ENCODE data around the gene PTPN4. TPM values are rescaled to one million over a fixed set of nuclear protein-coding genes. Genes with fewer than 3 reads are reported as not detected.

Gene PTPN4
- total and polyA plus RNA-seq, 10 of the 15 experiments (the other 5 are each of a cell fraction or from before 2014, with no cell fraction given) = 5.0 to 29.7 (median 23.7) TPM

DNA sequence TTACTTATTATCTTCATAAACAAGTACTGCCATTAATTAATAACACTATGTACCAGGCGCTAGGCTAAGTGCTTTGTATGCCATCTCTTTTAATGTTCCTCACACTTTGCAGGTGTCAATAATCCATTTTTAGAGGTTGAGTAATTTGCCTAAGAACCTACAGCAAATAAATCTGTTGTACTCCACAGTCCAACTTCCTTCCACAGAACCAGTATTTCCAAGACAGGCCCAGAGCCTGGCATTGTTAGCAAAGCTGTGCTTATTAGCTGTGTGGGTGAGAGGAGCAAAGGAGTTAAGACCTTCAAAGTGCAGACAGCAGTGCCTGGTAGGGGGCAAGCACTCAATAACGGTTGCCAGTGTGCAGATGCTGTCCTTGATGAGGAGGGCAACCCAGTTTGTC lies 14.2 kb upstream of the PTPN4 start:
- BruUV-seq (replicated peaks) = no TSS peak

DNA sequence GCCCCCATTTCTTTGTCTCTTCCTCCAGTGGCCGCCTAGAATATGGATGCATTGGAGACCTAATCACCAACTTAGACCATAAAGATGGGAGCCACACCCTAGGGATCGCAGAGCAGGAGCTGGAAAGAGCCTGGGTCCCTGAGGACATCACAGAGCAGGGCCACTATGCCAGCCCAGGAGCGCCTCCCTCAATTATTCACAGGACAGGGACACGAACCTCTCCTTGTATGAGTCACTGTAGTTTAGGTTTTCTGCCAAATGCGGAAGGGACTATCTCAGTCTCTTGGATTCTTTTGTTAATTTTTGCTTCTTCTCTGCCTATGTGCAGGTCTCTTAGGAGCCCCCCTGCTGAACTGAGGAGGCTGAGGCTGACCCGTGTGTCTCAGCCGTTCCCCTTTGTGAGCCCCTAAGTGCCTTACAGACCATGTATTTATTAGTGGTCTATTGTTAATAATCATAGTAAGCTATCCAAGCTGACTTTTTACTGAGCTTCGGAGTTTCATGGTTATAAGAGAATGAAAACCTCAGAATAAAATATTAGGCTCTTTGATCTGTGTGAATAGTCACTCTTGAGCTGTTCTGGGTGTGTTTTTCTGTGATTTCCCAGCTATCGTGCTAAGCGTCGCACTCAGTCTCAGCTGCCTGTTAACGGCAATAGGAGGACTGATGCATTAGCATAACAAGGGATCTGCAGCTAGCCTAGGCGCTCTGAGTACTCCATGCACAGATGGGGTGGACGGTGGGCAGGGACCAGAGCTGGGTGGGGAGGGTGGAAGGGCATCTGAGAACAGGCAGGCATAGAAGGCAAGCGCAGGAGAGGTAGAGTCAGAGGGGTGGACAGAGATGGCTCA lies 12.7 kb upstream of the PTPN4 start:
- 38% methylated on average over 15 of the region's 15 CpGs for WGBS (ENCODE audit: insufficient coverage, insufficient replicate concordance, low lambda C conversion rate, missing lambda C conversion rate)
- no peaks in the 10 kb centered on the region for H4K20me1 ChIP-seq (ENCODE audit: control insufficient read depth, insufficient read depth)
- H3K27me3 ChIP-seq (replicated peaks in 1 of 2; ENCODE audit: control insufficient read depth in 2 of 2, insufficient read depth in 2 of 2, low read length in 1 of 2) = peaks cover 4 to 6% of the 10 kb centered on the region in 2 experiments; a peak in 1 of 4 replicates
- ATAC-seq (no peak), DNase-seq (ENCODE audit: low read depth, low spot score) (no peak), FAIRE-seq (no peak)
- no peaks in the 10 kb centered on the region for H3K36me3 ChIP-seq (ENCODE audit: control insufficient read depth in 2 of 2, insufficient read depth in 2 of 2, low read length in 1 of 2)
- no peak overlapping the region for H2AFZ ChIP-seq (ENCODE audit: control insufficient read depth, low read depth, low read length)
- ChIA-PET POLR2A (no interaction called here), CTCF (interaction anchor here (0.7 to 0.9 kb wide), 2 partner anchors 23 to 428 kb away, joined by 3 to 5 read pairs; no protein-coding TSS in a partner anchor), SMC1A (ENCODE audit: uncharacterized antibody, unreplicated experiment) (interaction anchor here (0.5 kb wide), 1 partner anchor 254 kb away, joined by 3 read pairs; no protein-coding TSS in a partner anchor), RAD21 (ENCODE audit: unreplicated experiment) (interaction anchor here (0.8 kb wide), 1 partner anchor 566 kb away, joined by 3 read pairs; no protein-coding TSS in a partner anchor)
- no peak overlapping the region for H3K4me2 ChIP-seq (ENCODE audit: control insufficient read depth, insufficient read depth)
- no peaks in the 10 kb centered on the region for H3K79me2 ChIP-seq (ENCODE audit: control insufficient read depth, insufficient read depth, low read length)
- no TSS peak for BruUV-seq (replicated peaks)
- intact Hi-C loops (cut with micrococcal nuclease; ENCODE audit: unreplicated experiment) = no loop called here
- in situ Hi-C loops (cut with MboI) = no loop called here
- no peak overlapping the region for H3K4me3 ChIP-seq
- H3K9ac ChIP-seq (ENCODE audit: control insufficient read depth, insufficient read depth, low read length) = no peak overlapping the region
- no peaks in the 10 kb centered on the region for H3K4me1 ChIP-seq (ENCODE audit: control insufficient read depth, insufficient read depth, low read length)
- no peaks in the 10 kb centered on the region for H3K9me3 ChIP-seq (replicated peaks; ENCODE audit: control insufficient read depth, insufficient read depth, low read length)
- H3K27ac ChIP-seq (ENCODE audit: control insufficient read depth, insufficient read depth) = no peak overlapping the region
- TF ChIP-seq, protein P1, sequence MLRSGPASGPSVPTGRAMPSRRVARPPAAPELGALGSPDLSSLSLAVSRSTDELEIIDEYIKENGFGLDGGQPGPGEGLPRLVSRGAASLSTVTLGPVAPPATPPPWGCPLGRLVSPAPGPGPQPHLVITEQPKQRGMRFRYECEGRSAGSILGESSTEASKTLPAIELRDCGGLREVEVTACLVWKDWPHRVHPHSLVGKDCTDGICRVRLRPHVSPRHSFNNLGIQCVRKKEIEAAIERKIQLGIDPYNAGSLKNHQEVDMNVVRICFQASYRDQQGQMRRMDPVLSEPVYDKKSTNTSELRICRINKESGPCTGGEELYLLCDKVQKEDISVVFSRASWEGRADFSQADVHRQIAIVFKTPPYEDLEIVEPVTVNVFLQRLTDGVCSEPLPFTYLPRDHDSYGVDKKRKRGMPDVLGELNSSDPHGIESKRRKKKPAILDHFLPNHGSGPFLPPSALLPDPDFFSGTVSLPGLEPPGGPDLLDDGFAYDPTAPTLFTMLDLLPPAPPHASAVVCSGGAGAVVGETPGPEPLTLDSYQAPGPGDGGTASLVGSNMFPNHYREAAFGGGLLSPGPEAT (IDR thresholded peaks at IDR 0.05; ENCODE audit: low read depth) = no peak
- TF ChIP-seq MTA3 (IDR thresholded peaks at IDR 0.05; ENCODE audit: borderline replicate concordance, low read length) (no peak), SIN3A (IDR thresholded peaks at IDR 0.05; ENCODE audit: low read depth, low read length) (no peak), ZSCAN29 (IDR thresholded peaks at IDR 0.05) (no peak), ZNF274 (IDR thresholded peaks at IDR 0.05; ENCODE audit: insufficient read depth, insufficient read length) (no peak), TARDBP (IDR thresholded peaks at IDR 0.05; ENCODE audit: borderline replicate concordance) (no peak)
- TF ChIP-seq, protein P2, sequence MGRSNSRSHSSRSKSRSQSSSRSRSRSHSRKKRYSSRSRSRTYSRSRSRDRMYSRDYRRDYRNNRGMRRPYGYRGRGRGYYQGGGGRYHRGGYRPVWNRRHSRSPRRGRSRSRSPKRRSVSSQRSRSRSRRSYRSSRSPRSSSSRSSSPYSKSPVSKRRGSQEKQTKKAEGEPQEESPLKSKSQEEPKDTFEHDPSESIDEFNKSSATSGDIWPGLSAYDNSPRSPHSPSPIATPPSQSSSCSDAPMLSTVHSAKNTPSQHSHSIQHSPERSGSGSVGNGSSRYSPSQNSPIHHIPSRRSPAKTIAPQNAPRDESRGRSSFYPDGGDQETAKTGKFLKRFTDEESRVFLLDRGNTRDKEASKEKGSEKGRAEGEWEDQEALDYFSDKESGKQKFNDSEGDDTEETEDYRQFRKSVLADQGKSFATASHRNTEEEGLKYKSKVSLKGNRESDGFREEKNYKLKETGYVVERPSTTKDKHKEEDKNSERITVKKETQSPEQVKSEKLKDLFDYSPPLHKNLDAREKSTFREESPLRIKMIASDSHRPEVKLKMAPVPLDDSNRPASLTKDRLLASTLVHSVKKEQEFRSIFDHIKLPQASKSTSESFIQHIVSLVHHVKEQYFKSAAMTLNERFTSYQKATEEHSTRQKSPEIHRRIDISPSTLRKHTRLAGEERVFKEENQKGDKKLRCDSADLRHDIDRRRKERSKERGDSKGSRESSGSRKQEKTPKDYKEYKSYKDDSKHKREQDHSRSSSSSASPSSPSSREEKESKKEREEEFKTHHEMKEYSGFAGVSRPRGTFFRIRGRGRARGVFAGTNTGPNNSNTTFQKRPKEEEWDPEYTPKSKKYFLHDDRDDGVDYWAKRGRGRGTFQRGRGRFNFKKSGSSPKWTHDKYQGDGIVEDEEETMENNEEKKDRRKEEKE (IDR thresholded peaks at IDR 0.05) = no peak

More for the DNA sequence above, 14.2 kb upstream of the PTPN4 start:
- in situ Hi-C loops (cut with MboI) (no loop called here), intact Hi-C loops (cut with micrococcal nuclease; ENCODE audit: unreplicated experiment) (no loop called here)
- H3K4me1 ChIP-seq (ENCODE audit: control insufficient read depth, insufficient read depth, low read length) = no peaks in the 10 kb centered on the region
- no peak for ATAC-seq
- no peak overlapping the region for H2AFZ ChIP-seq (ENCODE audit: control insufficient read depth, low read depth, low read length)
- ChIA-PET POLR2A (no interaction called here), CTCF (no interaction called here), SMC1A (ENCODE audit: uncharacterized antibody, unreplicated experiment) (interaction anchor here (1.0 kb wide), 1 partner anchor 429 kb away, joined by 3 read pairs; no protein-coding TSS in a partner anchor), RAD21 (ENCODE audit: unreplicated experiment) (no interaction called here)
- H3K9me3 ChIP-seq (replicated peaks; ENCODE audit: control insufficient read depth, insufficient read depth, low read length) = no peaks in the 10 kb centered on the region
- WGBS (ENCODE audit: insufficient coverage, insufficient replicate concordance, low lambda C conversion rate, missing lambda C conversion rate) = 24% methylated on average over 2 of the region's 2 CpGs
- peaks cover 4 to 6% of the 10 kb centered on the region in 2 experiments; a peak in 1 of 4 replicates for H3K27me3 ChIP-seq (replicated peaks in 1 of 2; ENCODE audit: control insufficient read depth in 2 of 2, insufficient read depth in 2 of 2, low read length in 1 of 2)
- DNase-seq (ENCODE audit: low read depth, low spot score) = no peak
- no peaks in the 10 kb centered on the region for H4K20me1 ChIP-seq (ENCODE audit: control insufficient read depth, insufficient read depth)
- no peaks in the 10 kb centered on the region for H3K36me3 ChIP-seq (ENCODE audit: control insufficient read depth in 2 of 2, insufficient read depth in 2 of 2, low read length in 1 of 2)
- FAIRE-seq = no peak
- H3K79me2 ChIP-seq (ENCODE audit: control insufficient read depth, insufficient read depth, low read length) = no peaks in the 10 kb centered on the region
- H3K4me2 ChIP-seq (ENCODE audit: control insufficient read depth, insufficient read depth) = no peak overlapping the region
- no peak for TF ChIP-seq WRNIP1 (IDR thresholded peaks at IDR 0.05; ENCODE audit: borderline replicate concordance, low read depth, low read length)
- no peak for TF ChIP-seq ZNF622 (IDR thresholded peaks at IDR 0.05)
- TF ChIP-seq, protein P3, sequence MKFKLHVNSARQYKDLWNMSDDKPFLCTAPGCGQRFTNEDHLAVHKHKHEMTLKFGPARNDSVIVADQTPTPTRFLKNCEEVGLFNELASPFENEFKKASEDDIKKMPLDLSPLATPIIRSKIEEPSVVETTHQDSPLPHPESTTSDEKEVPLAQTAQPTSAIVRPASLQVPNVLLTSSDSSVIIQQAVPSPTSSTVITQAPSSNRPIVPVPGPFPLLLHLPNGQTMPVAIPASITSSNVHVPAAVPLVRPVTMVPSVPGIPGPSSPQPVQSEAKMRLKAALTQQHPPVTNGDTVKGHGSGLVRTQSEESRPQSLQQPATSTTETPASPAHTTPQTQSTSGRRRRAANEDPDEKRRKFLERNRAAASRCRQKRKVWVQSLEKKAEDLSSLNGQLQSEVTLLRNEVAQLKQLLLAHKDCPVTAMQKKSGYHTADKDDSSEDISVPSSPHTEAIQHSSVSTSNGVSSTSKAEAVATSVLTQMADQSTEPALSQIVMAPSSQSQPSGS (IDR thresholded peaks at IDR 0.05; ENCODE audit: low read length) = no peak
- no peak for TF ChIP-seq ZNF217 (IDR thresholded peaks at IDR 0.05)
- TF ChIP-seq BACH1 (IDR thresholded peaks at IDR 0.05; ENCODE audit: borderline replicate concordance) = no peak
- H3K27ac ChIP-seq (ENCODE audit: control insufficient read depth, insufficient read depth) = no peak overlapping the region
- no peak overlapping the region for H3K4me3 ChIP-seq
- H3K9ac ChIP-seq (ENCODE audit: control insufficient read depth, insufficient read depth, low read length) = no peak overlapping the region

All from GM12878 (cell line).